CD4-positive, CD25-positive, alpha-beta regulatory T cell (primary cell): ENCODE measurements around the gene ZNF536. TPM values are rescaled to one million over a fixed set of nuclear protein-coding genes. Genes with fewer than 3 reads are reported as not detected.

Experiments used
- ATAC-seq, 2 donors: fragments of 150-1000 bp; cut with Tn5 transposase; one replicate each; pipeline ENCODE4 v1.10.0; 2021; ENCODE audit warnings: low read depth in 2 of 2, moderate number of reproducible peaks in 2 of 2, moderate library complexity in 1 of 2
- DNase-seq, 3 donors: peaks; one replicate each; pipeline versions ENCODE4 v3.0.0 to v3.0.0-alpha.2; 2012 to 2022; ENCODE audit warnings: mixed read lengths in 1 of 3
- H3K27ac ChIP-seq: one replicate; pipeline ENCODE4 v1.7.0; 2013; ENCODE audit warnings: mild to moderate bottlenecking, low read length; ENCODE audit not compliant: insufficient read depth, poor library complexity, severe bottlenecking
- H3K27me3 ChIP-seq: one replicate; pipeline ENCODE4 v1.7.0; 2013; ENCODE audit warnings: low read length; ENCODE audit not compliant: control insufficient read depth, insufficient read depth
- H3K36me3 ChIP-seq: one replicate; pipeline ENCODE4 v1.7.0; 2013; ENCODE audit warnings: mild to moderate bottlenecking, low read length, moderate library complexity; ENCODE audit not compliant: control insufficient read depth, insufficient read depth
- H3K4me1 ChIP-seq: 2 replicates; pipeline ENCODE4 v1.7.0; 2013; ENCODE audit warnings: mild to moderate bottlenecking, low read length; ENCODE audit not compliant: insufficient read depth, control insufficient read depth, poor library complexity, severe bottlenecking
- H3K4me3 ChIP-seq: one replicate; pipeline ENCODE4 v1.7.0; 2013; ENCODE audit warnings: low read depth, mild to moderate bottlenecking, low read length, moderate library complexity
- H3K9me3 ChIP-seq, 2 experiments: 1 replicate in 1 of 2; 2 replicates in 1 of 2; pipeline ENCODE4 v1.7.0; 2013; ENCODE audit warnings: low read length in 2 of 2, mild to moderate bottlenecking in 1 of 2, moderate library complexity in 1 of 2; ENCODE audit not compliant: control insufficient read depth in 2 of 2
- H3K27ac Mint-ChIP-seq, 3 donors: one replicate each; pipeline ENCODE4 v1.8.0; 2020 to 2022; ENCODE audit warnings: mild to moderate bottlenecking in 3 of 3, mixed read lengths in 3 of 3, moderate library complexity in 2 of 3
- H3K27me3 Mint-ChIP-seq: one replicate; pipeline ENCODE4 v1.8.0; 2022; ENCODE audit warnings: mild to moderate bottlenecking, mixed read lengths
- H3K36me3 Mint-ChIP-seq: one replicate; pipeline ENCODE4 v1.8.0; 2020; ENCODE audit warnings: mixed read lengths
- H3K4me1 Mint-ChIP-seq, 4 donors: one replicate each; pipeline ENCODE4 v1.8.0; 2020 to 2022; ENCODE audit warnings: mixed read lengths in 4 of 4, mild to moderate bottlenecking in 1 of 4
- H3K4me3 Mint-ChIP-seq, 4 donors: one replicate each; pipeline ENCODE4 v1.8.0; 2020 to 2022; ENCODE audit warnings: mild to moderate bottlenecking in 4 of 4, mixed read lengths in 4 of 4, moderate library complexity in 3 of 4
- H3K9me3 Mint-ChIP-seq, 7 donors: one replicate each; pipeline ENCODE4 v1.8.0; 2020 to 2022; ENCODE audit warnings: mixed read lengths in 7 of 7, mild to moderate bottlenecking in 3 of 7, moderate library complexity in 2 of 7
- polyA plus RNA-seq, 4 donors: library from polyadenylated mRNA; unstranded; fragments of 300-500 nt; fragmentation: Illumina TruSeq; gene quantifications; one replicate each; pipeline ENCODE4 v1.2.3, GENCODE V29; 2021
- total RNA-seq: library from RNA; stranded (reverse); gene quantifications from one replicate; pipeline ENCODE4 v1.2.3, GENCODE V29; 2022

ZNF536 gene
- total RNA-seq (0.57 TPM), polyA plus RNA-seq (under 1 TPM in 3 of 4 donors, not detected in 1; 0.14 to 0.63 (median 0.41) TPM)

DNA sequence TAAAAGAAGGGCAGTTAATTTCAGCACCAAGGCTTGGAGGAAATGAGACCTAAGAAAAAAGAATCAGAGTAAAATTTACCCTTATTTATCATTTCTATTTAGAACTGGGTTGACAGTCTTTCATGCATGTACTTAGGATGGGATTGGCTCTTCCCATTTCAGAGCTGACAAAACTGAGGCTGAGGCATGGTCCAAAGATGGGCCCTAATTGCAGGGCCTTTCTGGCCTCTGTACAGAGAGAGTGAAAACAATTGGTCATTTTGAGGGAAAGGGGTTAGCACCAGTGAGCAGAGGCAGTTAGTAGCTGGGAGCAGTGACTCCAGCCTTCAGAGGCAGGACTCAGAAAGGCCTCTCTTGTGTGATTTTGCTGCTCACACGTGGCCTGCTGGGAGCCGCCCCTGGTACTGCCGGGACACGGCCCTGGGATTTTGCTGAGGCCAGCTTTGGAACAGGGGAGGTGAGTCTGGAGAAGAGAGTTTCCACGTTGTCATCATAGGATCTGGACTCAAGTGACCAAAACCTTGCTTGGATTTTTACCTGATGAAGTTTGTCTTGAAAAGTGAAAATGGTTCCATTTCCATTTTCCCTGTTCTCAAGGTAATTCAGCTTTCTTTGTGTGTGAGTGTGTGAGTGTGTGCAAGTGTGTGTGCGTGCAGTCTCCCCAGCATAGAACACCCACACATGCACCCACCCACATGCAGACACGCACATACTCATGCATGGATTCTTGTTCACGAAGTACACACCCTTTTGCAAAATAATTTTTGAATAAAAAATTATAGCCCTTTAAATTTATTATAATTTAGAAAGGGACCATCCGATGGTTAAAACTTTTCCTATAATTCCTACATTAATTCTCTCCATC is at the start of gene ZNF536:
Gene ZNF536 (plus strand): TSS at position 425 of the 865 bp plus-strand sequence. CDS start 71,179 bp downstream, outside the sequence.
- Histone ChIP-seq H3K4me1 (no peaks in the 10 kb centered on the region), H3K27me3 (peaks cover 11% of the 10 kb centered on the region), H3K4me3 (no peak within 1 kb of the TSS), H3K36me3 (no peaks in the 10 kb centered on the region), H3K9me3 (no peaks in the 10 kb centered on the region), H3K27ac (no peak within 1 kb of the TSS)
- no peaks in the 10 kb centered on the region for H3K9me3 Mint-ChIP-seq
- DNase-seq = no peak
- no peak within 1 kb of the TSS for H3K4me3 Mint-ChIP-seq
- H3K4me1 Mint-ChIP-seq = peaks cover 0 to 2% (median 0%) of the 10 kb centered on the region in 4 donors
- no peaks in the 10 kb centered on the region for H3K36me3 Mint-ChIP-seq
- no peak within 1 kb of the TSS for H3K27ac Mint-ChIP-seq
- ATAC-seq = no peak
- peaks cover 26% of the 10 kb centered on the region for H3K27me3 Mint-ChIP-seq

GRCh38 chr19:30322641-30323320 is 49.4 kb upstream of the ZNF536 start:
- Mint-ChIP-seq H3K9me3 (peaks cover 0 to 4% (median 0%) of the 10 kb centered on the region in 7 donors), H3K4me1 (no peaks in the 10 kb centered on the region), H3K36me3 (no peaks in the 10 kb centered on the region), H3K27ac (no peak overlapping the region), H3K4me3 (no peak overlapping the region), H3K27me3 (peaks cover 4% of the 10 kb centered on the region)
- no peaks in the 10 kb centered on the region for H3K36me3 ChIP-seq
- ATAC-seq (no peak), DNase-seq (no peak)
- H3K27me3 ChIP-seq = no peaks in the 10 kb centered on the region
- H3K27ac ChIP-seq = no peak overlapping the region
- H3K4me3 ChIP-seq = no peak overlapping the region
- H3K9me3 ChIP-seq = no peaks in the 10 kb centered on the region
- H3K4me1 ChIP-seq = no peaks in the 10 kb centered on the region

- no peaks in the 10 kb centered on the region for H3K27me3 ChIP-seq
- H3K27ac ChIP-seq = no peak overlapping the region
- Mint-ChIP-seq H3K9me3 (peaks cover 0 to 4% (median 0%) of the 10 kb centered on the region in 7 donors), H3K27me3 (peaks cover 4% of the 10 kb centered on the region), H3K4me3 (no peak overlapping the region), H3K27ac (no peak overlapping the region), H3K4me1 (no peaks in the 10 kb centered on the region), H3K36me3 (no peaks in the 10 kb centered on the region)
- H3K4me1 ChIP-seq = no peaks in the 10 kb centered on the region
- H3K9me3 ChIP-seq = no peaks in the 10 kb centered on the region
- no peak for ATAC-seq
- H3K36me3 ChIP-seq = no peaks in the 10 kb centered on the region
- no peak overlapping the region for H3K4me3 ChIP-seq
- no peak for DNase-seq
These were observed 48.3 kb upstream of the ZNF536 start for GRCh38 chr19:30323904-30324303.

- Mint-ChIP-seq H3K27ac (no peak overlapping the region), H3K9me3 (peaks cover 0 to 7% (median 0%) of the 10 kb centered on the region in 7 donors), H3K4me3 (no peak overlapping the region), H3K36me3 (no peaks in the 10 kb centered on the region), H3K4me1 (no peaks in the 10 kb centered on the region), H3K27me3 (peaks cover 4% of the 10 kb centered on the region)
- no peak overlapping the region for H3K27ac ChIP-seq
- H3K9me3 ChIP-seq = no peaks in the 10 kb centered on the region
- no peaks in the 10 kb centered on the region for H3K36me3 ChIP-seq
- ATAC-seq = no peak
- no peak overlapping the region for H3K4me3 ChIP-seq
- no peaks in the 10 kb centered on the region for H3K27me3 ChIP-seq
- DNase-seq = no peak
- no peaks in the 10 kb centered on the region for H3K4me1 ChIP-seq
These were observed 47.2 kb upstream of the ZNF536 start for GRCh38 chr19:30324982-30325381.

- Mint-ChIP-seq H3K4me1 (no peaks in the 10 kb centered on the region), H3K27me3 (peaks cover 4% of the 10 kb centered on the region), H3K4me3 (no peak overlapping the region), H3K27ac (no peak overlapping the region), H3K36me3 (no peaks in the 10 kb centered on the region), H3K9me3 (peaks cover 0 to 7% (median 0%) of the 10 kb centered on the region in 7 donors)
- no peaks in the 10 kb centered on the region for H3K4me1 ChIP-seq
- H3K4me3 ChIP-seq = no peak overlapping the region
- DNase-seq = no peak
- no peak for ATAC-seq
- H3K27ac ChIP-seq = no peak overlapping the region
- H3K36me3 ChIP-seq = no peaks in the 10 kb centered on the region
- H3K9me3 ChIP-seq = no peaks in the 10 kb centered on the region
- H3K27me3 ChIP-seq = no peaks in the 10 kb centered on the region
These were observed 46.4 kb upstream of the ZNF536 start for GRCh38 chr19:30325676-30326392.

- H3K27ac ChIP-seq = no peak overlapping the region
- H3K36me3 ChIP-seq = no peaks in the 10 kb centered on the region
- peaks cover 0 to 7% (median 0%) of the 10 kb centered on the region in 7 donors for H3K9me3 Mint-ChIP-seq
- no peak for ATAC-seq
- H3K4me1 ChIP-seq = no peaks in the 10 kb centered on the region
- no peaks in the 10 kb centered on the region for H3K36me3 Mint-ChIP-seq
- H3K9me3 ChIP-seq = no peaks in the 10 kb centered on the region
- DNase-seq = no peak
- H3K27ac Mint-ChIP-seq = no peak overlapping the region
- H3K27me3 ChIP-seq = no peaks in the 10 kb centered on the region
- peaks cover 4% of the 10 kb centered on the region for H3K27me3 Mint-ChIP-seq
- H3K4me3 ChIP-seq = no peak overlapping the region
- no peaks in the 10 kb centered on the region for H3K4me1 Mint-ChIP-seq
- no peak overlapping the region for H3K4me3 Mint-ChIP-seq
These were observed 45.8 kb upstream of the ZNF536 start for GRCh38 chr19:30326393-30326710.

DNA sequence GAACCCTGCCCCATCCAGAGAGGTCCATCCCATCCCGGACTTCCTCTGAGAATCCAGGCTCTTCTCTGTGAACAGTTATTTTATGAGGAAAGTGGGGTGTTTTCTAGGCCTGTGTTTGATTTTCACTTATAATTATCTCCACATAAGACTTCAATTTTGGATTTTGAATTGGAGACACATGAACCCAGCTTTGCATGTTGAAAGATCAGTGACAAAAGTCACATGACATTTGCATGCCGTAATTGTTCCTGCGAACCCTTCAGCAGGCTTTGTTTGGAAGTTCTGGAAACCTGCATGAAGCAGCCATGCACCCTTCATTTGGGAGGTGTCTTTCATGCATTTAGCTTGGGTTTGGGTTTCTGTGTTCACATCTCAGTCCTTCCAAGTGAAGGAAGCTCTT is 44.9 kb upstream of the ZNF536 start:
- H3K9me3 ChIP-seq = no peaks in the 10 kb centered on the region
- Mint-ChIP-seq H3K27ac (no peak overlapping the region), H3K4me3 (no peak overlapping the region), H3K4me1 (no peaks in the 10 kb centered on the region), H3K9me3 (peaks cover 0 to 7% (median 0%) of the 10 kb centered on the region in 7 donors), H3K36me3 (no peaks in the 10 kb centered on the region), H3K27me3 (peaks cover 4% of the 10 kb centered on the region)
- H3K4me3 ChIP-seq = no peak overlapping the region
- ATAC-seq (no peak), DNase-seq (no peak)
- H3K4me1 ChIP-seq = no peaks in the 10 kb centered on the region
- H3K27me3 ChIP-seq = no peaks in the 10 kb centered on the region
- no peaks in the 10 kb centered on the region for H3K36me3 ChIP-seq
- H3K27ac ChIP-seq = no peak overlapping the region
